Non-pigmented ciliary epithelial cell (primary cell): ENCODE measurements around the gene CENPB.

Source experiments
- DNase-seq: peaks from one replicate; pipeline ENCODE4 v3.0.0-alpha.2; 2010; ENCODE audit warnings: low read depth

CENPB gene

DNA sequence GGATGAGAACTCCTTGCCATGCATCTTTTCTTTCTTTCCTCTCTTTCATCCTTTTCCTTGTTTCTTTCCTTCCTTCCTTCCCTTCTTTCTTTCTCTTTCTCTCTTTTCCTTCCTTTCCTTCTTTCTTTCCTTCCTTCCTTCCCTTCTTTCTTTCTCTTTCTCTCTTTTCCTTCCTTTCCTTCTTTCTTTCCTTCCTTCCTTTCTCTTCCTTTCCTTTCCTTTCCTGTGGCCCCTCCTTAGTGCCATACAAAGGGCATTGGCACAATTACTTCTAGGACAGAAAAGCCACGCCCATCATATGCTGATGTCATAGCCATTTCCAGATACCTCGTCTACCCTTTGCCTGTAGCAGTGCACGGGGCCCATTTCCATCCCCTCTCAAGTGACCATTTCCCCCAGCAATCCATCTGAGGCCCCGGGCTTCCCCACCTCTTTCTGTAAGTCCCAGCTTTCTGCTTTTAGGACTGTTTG, 2.2 kb upstream of the CENPB start:
- no peak for DNase-seq

DNA sequence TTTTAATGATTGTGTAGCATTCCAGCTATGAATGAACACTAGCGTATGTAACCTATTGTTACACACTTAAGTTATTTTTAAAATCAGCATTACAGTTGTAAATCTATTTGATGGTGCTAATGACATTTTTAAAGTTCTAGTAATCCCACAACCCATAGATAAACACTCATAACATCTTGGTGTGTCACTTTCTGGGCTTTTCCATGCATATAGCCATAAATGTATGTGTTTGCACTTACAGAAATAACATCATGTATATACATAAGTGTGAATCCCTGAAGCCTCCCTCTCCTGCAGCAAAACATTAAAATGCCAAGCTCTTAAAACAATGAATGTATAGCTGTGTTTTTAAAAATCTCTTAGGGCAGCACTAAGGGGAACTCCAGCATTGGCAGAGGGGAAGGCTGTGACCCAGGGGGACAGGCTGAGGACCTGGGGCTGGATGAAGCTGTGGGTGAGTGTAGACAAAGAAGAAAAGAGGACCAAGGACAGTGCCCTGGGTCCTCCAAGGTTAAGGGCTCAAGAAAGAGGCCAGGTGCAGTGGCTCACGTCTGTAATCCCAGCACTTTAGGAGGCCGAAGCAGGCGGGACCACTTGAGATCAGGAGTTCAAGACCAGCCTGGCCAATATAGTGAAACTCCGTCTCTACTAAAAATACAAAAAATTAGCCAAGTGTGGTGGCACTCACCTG, 929 bp upstream of the CENPB start:
- no peak for DNase-seq

DNA sequence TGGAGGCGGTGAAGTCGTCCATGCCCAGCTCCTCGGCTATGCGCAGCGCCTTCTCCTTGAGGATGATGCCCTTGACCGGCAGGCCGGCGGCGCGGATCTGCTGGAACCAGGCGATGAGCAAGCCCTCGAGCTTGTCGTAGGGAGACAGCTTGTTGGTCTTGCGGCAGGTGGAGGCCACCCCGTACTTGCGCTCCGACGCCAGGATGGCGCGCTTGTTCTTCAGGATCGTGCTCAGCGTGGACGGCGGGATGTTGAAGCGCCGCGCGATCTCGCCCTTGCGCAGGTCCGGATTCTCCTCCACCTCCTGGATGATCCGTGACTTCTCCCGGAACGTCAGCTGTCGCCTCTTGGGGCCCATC, 435 bp downstream of the CENPB start:
- DNase-seq, result no peak

DNA sequence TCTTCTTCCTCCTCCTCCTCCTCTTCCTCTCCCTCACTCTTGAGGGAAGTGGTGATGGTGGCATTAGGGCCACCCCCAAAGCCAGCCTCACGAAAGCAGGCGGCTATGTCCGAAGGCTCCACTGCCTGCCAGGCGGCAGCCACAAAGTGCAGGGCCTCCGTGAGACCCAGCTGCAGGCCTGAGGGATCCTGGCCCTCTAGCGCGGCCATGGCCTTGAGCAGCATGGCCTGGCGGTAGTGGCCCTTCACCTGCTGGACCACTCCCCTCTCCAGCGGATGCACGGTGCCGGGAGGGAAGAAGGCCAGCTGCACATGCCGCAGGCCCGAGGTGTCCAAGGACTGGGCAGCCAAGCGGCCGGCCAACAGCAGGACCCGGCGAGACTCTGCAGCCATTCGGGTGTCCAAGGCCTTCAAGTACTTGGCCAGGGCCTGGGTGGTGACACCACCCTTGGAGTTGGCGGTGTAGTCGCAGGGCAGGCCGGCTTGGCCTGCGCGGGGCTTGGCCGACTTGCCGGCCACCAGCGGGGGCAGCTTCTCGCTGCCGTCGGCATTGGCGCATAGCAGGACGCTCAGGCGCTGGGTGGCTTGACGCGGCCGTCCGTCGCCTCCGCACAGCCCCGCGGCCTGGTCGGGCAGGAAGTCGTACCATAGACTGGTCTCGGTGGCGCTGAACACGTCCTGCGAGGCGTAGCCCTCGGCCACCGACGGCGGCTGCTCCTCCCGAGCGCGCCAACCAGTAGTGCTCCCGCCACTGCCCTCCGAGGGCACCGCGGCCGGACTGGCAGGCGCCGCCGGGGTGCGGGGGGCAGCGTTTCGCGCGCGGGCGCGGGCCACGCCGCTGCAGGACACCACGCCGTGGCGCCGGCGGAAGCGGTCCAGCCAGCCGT, 1.1 kb downstream of the CENPB start:
- no peak for DNase-seq

DNA sequence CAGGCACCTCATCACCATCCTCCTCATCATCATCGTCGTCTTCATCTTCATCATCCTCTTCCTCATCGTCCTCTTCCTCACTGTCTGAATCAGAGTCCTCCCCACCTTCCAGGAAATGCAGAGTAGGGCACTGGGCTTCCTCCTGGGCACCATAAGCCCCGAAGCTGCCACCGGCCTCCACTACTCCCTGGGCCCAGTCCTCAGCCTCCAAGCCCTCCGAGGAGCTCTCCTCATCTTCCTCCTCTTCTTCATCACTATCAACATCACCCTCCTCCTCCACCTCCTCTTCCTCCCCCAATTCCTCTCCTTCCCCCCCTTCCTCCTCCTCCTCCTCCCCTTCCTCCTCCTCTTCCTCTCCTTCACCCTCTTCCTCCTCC, 1.7 kb downstream of the CENPB start:
- no peak for DNase-seq

DNA sequence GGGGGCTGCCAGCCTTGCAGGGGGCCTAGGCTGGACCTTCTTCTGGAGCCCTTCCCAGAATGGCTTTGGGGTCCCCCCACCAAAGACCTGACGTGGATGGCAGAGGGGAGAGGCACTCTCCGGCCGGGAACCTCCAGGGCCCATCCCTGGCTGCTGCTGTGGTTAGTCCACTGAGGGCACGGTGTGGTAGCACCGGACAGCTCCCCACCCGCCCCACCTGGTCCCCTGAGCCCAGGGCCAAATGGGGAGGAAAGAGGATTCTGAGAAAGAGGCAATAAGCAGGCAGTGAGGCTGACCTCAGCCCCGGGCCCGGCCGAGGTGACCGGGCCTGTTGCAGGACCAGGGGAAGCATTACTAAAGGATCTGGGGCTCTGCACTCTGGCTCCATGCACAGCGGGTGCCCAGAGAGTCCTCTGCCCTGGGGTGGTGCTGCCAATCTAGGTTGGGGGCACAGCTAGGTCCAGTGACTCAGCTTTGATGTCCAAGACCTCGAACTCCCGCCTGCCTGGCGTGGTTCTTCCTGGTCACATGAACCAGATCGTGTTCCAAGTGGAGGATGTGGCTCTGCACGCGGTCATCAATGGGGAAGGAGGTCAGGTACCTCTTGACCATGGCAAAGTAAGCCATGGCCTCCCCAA, 2.2 kb downstream of the CENPB start:
- no peak for DNase-seq

DNA sequence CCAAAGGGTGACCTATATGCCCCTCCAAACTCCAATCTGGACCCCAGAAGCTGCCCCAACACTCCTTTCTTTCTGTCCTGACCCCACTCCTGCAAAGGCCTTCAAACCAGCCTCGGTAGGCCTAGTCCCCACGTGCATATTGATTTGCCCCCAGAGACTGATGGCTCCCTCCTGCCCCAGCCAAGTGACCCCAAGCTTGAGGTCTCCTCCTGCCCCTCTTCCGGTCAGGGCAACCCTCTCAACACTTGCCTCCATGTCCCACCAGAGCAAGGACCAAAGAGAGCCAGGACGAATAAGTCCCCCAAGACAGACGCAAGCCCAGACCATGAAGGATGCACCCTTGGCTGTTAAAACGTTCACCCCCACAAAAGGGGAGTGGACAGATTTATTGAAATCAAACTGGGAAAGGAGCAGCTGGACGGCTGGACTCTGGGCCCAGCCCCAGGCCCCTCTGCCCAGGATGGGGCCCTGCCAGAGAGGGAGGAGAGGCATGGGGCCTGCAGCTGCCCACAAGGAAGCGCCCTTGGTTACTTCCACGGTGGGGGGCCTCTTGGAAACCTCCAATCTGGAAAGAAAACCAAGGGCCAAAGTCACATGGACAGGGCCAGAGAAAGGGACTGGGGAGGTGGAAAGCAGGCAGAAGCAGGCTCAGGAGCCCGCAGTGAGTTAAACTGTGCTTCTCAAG, 2.9 kb downstream of the CENPB start:
- DNase-seq, result no peak

DNA sequence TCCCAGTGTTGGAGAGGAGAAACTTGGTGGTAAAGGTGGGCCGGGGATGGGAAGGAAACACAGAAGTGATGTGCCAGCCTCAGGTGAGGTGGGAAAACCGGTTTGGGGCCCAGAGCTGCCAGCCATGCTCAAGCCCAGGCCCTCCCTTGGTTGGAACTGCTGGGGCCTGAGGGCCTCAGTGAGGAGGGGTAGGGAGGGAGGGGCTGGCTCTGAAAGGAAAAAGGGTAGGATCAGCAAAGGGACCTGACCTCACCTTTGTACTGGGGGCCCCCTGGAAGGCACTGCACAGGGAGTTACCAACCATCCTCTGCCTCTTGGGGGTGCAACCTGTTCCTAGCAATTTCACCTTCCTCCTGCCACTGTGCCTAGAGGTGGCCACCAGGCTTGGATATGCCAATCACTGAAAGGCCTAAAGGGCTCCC, 3.5 kb downstream of the CENPB start:
- no peak for DNase-seq

DNA sequence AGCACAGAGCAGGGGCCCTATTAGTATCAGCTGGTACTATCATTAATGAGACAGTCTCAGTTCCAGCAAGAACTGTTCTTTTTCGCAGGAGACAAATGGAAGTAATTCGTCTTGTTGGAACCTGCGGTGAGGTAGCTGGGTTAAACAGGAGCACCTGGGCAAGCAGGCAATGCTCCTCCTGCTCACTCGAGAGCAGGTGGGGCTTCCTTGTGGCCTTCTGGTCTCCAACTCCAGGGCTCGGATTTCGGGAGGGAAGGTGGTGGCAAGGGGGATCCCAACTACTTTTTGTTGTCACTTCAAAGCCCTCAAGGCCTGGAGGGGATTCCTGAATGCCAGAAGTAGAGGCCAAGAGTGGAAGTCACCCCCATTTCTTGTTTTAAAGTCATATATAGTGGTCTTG, 3.9 kb downstream of the CENPB start:
- no peak for DNase-seq

DNA sequence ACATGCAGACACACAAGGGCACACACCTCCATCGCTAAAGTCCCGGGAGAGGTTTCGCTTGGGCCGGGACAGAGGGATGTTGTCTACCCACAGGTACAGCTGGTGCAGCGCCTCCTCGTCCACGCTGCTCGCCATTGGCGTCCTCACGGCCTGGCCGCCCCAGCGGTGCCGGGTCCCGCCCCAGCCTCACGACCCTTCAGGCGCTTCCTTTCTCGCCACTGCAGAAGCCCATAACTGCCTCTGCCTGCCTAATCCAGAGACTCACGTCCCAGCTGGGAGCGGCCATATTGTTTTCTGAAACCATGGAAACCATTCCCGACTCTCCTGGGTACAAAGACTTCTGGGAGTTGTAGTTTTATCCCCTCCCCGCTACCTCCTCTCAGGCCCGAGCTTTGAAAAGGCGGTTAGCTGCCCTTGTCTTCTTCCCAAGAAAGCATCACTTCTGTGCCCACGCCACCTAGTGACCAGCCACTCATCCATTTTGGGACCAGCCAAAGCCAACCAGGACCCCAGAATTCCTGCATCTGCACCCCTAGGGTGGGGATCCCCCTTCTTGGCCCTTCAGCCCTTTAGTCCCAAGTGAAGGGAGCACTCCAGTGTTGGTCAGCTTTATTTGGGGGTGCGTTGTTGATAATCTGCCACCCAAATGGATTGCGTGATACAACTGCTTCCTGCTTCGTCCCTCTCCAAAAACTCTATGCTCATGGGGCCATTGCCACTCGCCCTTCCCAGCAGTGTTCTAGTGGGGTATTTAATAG, 5.2 kb downstream of the CENPB start, which contains the start of gene SPEF1:
TSS of gene SPEF1 (minus strand) at position 296 of the 758 bp plus-strand sequence. CDS start at position 135, 161 bp downstream.
- DNase-seq, result no peak

DNA sequence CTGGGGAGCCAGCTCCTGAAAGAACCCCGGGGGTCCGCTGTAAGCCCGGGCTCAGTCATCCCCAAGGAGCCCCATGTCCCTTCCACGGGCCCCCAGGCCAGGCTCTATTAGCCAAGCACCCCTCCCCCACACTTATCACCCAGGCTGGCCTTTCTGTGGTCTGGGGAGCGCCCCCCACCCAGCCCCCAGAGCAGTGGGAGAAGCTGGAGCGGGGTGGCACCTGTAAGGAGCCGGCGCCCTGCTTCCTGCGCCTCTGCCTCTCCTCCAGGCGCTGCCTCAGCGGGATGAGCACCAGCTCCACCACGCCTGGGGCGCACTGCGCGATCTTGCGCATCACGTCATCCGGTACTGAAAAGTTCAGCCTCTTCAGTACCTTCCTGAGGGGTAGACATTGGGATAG, 7.6 kb downstream of the CENPB start:
- DNase-seq, result no peak

DNA sequence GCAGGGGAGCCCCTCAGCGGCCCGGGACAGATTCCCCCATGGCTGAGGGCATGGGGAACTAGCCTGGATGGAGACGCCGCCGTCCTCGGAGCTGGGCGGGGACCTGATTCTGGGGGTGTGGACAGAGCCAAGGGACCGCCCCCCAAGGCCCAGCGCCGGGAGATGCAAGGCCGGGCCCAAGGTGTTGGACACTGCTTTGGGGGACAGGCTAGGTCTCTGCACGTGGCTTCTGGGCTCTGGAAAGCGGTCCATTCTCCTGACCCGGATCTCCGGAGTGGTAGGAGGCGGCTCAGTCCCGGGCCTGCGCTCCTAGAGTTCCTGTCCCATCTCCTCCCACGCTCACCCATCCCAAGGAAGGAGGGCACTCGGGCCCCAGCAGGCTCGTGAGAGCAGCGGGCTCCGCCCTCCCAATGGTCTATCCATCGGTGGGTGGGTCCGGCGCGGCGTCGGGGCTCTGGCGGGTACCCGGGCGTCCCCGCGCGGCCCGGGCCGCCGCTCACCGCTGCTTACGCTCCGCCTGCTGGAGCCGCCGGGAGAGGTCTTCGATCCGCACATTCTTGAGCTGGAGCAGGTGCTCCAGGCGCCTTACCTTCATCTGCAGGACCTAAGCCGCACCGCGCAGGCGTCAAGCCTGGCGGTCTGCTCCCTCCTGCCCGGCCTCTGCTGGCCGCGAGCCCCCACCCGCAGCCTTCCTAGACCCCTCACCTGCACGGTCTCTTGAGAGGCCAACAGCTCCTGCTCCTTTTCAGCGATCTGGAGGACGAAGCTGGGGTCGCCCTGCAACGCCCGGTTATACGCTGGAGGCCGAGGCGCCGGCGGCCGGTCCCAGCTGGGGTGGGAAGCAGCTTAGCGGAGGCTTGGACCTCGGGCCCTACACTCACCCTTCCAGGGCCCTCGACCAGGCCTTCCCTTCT, 8.6 kb downstream of the CENPB start:
- DNase-seq, result no peak

DNA sequence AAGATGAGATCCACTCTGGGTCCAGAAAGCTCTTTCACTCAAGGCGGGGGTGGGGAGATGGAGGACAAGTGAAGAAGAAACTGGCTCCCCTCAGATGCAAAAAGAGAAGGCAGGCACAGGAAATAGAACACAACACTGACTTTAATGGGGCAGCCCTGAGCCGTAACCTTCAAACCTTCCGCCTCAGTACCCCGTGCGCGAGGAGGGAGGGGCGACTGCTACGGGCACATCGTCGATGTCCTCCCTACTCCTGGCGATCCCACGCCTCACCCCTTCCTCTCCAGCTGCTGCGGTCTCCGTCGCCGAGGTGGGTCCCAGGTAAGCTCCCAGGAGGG, 9.2 kb downstream of the CENPB start:
- DNase-seq, result no peak

DNA sequence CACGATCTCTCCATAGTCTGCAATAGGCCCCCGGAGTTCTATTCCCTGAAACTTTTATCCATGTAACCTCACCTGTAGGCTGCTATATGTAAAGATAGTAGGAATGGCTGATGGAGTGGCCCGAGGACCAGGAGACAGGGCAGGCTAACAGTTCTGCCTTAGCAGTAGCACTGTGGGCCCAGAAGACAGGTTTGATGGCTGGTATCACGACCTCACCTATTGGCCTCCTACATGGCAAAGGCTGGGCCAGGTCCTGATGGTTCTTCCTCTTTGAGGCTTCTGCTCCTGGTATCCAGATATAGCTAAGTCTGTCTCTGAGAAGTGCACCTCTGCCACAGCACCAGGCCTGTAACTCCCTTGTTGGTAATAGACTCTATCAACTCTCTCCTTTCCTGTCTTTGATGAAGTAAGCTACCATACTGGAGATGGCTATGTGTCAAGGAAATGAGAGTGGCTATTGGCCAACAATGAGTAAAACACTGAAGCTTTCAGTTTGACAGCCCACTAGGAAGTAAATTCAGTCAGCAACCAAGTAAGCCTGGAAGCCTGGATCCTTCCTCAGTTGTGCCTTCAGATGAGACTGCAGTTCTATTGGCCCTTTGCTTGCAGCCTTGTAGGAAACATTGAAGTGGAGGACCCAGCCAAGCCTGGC, 11.0 kb downstream of the CENPB start:
- no peak for DNase-seq

DNA sequence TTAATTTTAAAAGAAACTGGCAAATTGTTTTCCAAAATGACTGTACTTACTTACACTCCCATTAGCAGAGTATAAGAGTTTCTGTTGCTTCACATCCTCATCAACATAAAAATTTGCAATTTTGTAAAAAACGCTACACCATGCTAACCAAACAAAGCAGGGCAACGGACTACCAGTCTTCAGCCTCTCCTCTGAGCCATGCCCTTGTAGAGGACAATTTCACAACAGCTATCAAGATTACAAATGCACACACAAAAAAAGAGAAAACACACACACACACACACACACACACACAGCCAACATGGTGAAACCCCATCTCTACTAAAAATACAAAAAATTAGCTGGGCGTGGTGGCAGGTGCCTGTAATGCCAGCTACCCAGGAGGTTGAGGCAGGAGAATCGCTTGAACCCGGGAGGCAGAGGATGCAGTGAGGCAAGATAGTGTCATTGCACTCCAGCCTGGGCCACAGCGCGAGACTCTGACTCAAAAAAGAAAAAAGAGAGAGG, 14.9 kb downstream of the CENPB start:
- DNase-seq, result no peak

DNA sequence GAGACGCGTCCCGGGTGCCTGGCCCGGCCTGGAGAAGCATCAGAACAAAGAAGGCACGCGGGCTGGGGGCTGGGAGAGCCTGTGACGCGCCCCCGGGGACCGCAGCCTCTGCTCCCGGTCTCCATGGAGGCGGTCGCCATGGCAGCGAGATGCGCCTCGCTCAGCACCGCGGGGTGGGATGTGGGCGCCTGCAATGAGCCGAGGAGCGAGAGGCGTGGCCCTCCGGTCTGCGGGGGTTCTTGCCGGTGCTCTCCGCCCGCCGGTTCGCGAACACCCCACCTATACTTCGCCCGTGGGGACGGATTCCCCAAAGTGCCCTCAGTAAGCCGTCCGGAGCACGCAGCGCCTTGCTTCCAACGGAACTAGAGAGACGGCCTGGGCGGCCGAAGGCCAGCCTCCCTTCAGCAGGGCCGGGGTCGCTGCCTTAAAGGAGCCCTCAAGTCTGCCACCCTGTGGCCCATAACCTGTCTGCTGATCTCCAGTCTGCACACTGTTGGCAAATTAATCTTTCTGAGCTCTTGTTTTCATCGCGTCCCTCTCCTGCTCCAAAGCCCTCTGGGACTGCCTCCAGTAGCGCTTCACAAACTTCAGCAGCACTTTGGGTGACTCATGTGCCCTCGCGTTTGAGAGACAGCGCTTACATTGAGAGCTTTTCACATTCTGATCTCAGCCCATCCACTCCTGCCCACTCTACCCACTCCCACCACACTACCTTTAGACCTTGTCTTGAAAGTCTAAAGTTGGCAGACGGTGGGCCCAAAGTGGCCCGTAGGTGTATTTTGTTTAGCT, 18.0 kb downstream of the CENPB start:
- no peak for DNase-seq

DNA sequence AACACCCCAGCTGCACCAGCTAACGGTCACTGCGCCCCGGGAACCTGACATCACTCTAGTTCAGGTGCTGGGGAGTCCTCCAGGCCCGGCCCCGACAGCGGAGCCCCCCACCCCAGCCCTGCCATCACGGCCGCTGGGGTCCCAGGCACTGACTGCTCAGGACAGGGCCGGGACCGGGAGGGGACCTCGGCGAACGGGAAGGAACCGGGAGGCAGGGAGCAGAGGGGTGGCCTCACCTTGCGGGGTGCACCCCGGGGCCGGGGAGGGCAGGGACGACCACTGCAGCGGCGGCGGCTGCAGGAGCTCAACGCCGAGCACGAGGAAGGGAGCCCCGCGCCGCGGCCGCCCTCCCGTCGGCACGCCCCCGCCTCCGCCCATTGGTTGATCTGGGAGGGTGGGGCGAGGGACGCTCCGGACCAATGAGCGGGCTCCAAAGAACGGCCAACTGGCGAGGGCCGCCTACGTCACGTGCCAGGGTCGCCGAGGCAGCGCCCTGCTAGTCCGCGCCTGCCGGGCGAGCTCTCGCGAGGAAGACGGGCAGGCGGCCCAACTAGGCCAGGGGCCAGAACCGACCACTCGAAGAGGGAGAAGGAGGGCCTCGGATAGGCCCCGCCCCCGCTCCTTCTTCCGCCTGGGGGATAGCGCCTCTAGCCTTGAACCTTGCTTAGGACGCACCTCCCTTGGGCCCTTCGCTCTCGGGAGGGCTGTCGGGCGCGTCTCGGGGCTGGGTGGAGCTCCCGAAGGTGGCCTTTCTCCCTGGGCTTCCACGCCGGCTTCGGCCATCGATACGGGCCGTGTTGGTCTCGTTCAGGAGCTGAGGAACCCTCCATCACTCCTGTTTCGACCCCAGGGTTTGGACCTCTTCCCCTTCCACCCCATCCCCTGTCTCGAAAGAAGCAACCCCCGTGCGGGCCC, 18.9 kb downstream of the CENPB start, which contains the start of gene ADISSP:
TSS of gene ADISSP (minus strand) at position 327 of the 915 bp plus-strand sequence. CDS start 7,653 bp downstream, outside the sequence.
- DNase-seq, result peak; percentile 89

DNA sequence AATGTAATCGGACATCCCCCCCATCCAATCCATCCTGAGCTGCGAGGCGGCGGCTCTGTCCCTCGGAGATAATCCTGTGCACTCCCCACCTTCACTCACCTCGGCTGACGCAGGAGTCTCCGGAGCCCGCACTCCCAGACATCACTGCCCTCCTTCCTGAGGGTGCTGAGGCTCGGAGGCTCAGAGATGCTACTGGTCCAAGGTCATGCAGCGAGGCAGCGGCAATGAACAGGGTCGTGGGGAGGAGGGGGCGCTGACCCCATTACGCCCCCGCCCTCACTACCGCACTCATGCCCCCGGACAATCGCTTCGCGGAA, 19.5 kb downstream of the CENPB start:
- no peak for DNase-seq
